Type B pancreatic cell (in vitro differentiated cells): ENCODE measurements around the gene HDLBP. TPM values are rescaled to one million over a fixed set of nuclear protein-coding genes. Genes with fewer than 3 reads are reported as not detected.

Experiments
- DNase-seq: peaks from one replicate; pipeline ENCODE4 v3.0.0; 2021; ENCODE audit warnings: mixed read lengths; ENCODE audit not compliant: unreplicated experiment; ENCODE audit errors: extremely low spot score
- H3K27ac Mint-ChIP-seq: 2 replicates; pipeline ENCODE4 v1.8.0; 2021; ENCODE audit warnings: mild to moderate bottlenecking, mixed read lengths
- H3K27me3 Mint-ChIP-seq: 2 replicates; pipeline ENCODE4 v1.8.0; 2021; ENCODE audit warnings: mixed read lengths
- H3K36me3 Mint-ChIP-seq: 2 replicates; pipeline ENCODE4 v1.8.0; 2021; ENCODE audit warnings: mixed read lengths
- H3K4me1 Mint-ChIP-seq: one replicate; pipeline ENCODE4 v1.8.0; 2021; ENCODE audit warnings: mixed read lengths; ENCODE audit not compliant: unreplicated experiment
- H3K4me3 Mint-ChIP-seq: 2 replicates; pipeline ENCODE4 v1.8.0; 2021; ENCODE audit warnings: mild to moderate bottlenecking, mixed read lengths
- H3K9me3 Mint-ChIP-seq: 2 replicates; pipeline ENCODE4 v1.8.0; 2021; ENCODE audit warnings: mixed read lengths
- CTCF ChIP-seq: fragments of 200-600 bp; sonication (generic); conservative IDR thresholded peaks from 2 replicates; pipeline ENCODE4 v1.5.0; 2021; ENCODE audit warnings: antibody characterized with exemption, mild to moderate bottlenecking
- total RNA-seq: library from RNA; stranded (reverse); gene quantifications from 2 replicates; pipeline ENCODE4 v1.2.1, GENCODE V29; 2021; ENCODE audit warnings: low replicate concordance

The HDLBP gene
- total RNA-seq, 1 donor from 2014 or later = 466 TPM

GRCh38 chr2:241260911-241261310 lies 54.6 kb downstream of the HDLBP start:
- DNase-seq = no peak
- TF ChIP-seq CTCF = no peak
- Mint-ChIP-seq H3K9me3 (no peaks in the 10 kb centered on the region), H3K4me1 (no peaks in the 10 kb centered on the region), H3K36me3 (peaks cover 42% of the 10 kb centered on the region), H3K27ac (no peak overlapping the region), H3K27me3 (no peaks in the 10 kb centered on the region), H3K4me3 (no peak overlapping the region)

DNA sequence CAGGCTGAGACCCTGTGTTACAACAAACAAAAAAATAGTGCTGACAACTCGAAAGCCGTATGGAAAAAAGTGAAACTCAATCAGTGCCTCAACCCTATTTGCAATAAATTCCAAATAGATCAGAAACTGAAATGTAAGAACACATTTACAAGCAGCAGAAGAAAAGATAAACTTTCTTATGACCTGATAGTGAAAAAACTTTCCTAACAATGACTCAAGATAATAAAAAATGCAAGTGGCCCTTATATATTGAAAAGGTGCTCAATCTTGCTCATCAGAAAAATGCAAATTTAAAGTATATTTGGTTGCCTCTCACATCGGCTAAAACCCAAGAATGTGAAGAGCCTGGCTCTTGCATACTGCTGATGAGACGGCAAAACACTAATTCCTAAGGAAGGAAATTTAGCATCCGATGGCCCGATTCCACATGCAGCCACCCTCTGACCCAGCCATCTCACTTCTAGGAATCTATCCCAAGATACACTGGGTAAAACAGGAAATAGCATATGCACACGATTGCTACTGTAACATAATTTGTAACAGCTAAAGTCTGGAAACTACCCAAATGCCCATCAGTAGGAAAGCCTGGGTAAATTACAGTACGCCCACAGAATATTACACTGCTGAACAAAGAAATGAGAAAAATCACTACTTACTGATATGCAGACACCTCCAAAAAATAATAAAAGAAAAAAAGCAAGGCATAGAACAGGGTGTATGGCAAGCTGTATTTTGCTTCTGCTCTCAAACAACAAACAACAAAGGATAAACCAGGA lies 56.8 kb downstream of the HDLBP start:
- H3K36me3 Mint-ChIP-seq = peaks cover 47% of the 10 kb centered on the region
- TF ChIP-seq CTCF = no peak

GRCh38 chr2:241257419-241258032 lies 57.9 kb downstream of the HDLBP start:
- no peak overlapping the region for H3K27ac Mint-ChIP-seq
- no peaks in the 10 kb centered on the region for H3K27me3 Mint-ChIP-seq
- H3K4me3 Mint-ChIP-seq = no peak overlapping the region
- H3K9me3 Mint-ChIP-seq = no peaks in the 10 kb centered on the region
- TF ChIP-seq CTCF = peak; percentile 29
- peaks cover 43% of the 10 kb centered on the region for H3K36me3 Mint-ChIP-seq
- DNase-seq = no peak
- no peaks in the 10 kb centered on the region for H3K4me1 Mint-ChIP-seq

More for the DNA sequence above, 56.8 kb downstream of the HDLBP start:
- DNase-seq = no peak
- no peak overlapping the region for H3K4me3 Mint-ChIP-seq
- no peak overlapping the region for H3K27ac Mint-ChIP-seq
- H3K9me3 Mint-ChIP-seq = no peaks in the 10 kb centered on the region
- no peaks in the 10 kb centered on the region for H3K4me1 Mint-ChIP-seq
- no peaks in the 10 kb centered on the region for H3K27me3 Mint-ChIP-seq

GRCh38 chr2:241256168-241256545 lies 59.3 kb downstream of the HDLBP start:
- no peaks in the 10 kb centered on the region for H3K4me1 Mint-ChIP-seq
- no peak for DNase-seq
- no peaks in the 10 kb centered on the region for H3K27me3 Mint-ChIP-seq
- H3K27ac Mint-ChIP-seq = no peak overlapping the region
- H3K36me3 Mint-ChIP-seq = peaks cover 38% of the 10 kb centered on the region
- no peak overlapping the region for H3K4me3 Mint-ChIP-seq
- no peaks in the 10 kb centered on the region for H3K9me3 Mint-ChIP-seq
- TF ChIP-seq CTCF = no peak

DNA sequence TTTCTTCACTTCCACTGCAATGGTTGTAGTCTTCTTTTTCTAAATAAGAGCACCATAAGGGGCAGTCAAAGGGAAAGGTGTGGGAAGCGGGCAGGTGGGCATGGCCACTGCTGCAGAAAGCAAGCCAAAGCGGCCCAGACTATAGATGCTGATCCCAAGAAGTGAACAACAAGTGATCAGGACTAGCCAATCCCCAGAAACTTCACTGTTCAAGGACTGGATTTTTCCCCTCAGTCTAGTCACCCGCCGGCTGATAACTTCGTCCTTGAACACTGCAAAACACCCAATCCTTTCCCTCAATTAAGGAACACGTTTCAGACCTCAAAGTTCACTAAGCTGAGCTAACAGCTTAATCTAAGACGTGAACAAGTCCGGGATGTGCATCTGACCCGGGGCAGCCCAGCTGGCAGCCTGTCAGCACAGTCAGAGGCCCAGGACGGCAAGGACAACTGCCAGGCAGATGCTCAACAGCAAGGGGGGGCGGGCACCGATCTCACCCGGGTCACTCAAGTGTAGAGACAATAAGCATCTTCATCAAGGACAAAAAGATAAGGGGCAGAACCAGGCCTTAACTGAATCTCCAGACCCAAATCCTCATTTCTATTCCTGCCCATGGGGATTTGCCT lies 59.8 kb downstream of the HDLBP start:
- DNase-seq = no peak
- TF ChIP-seq CTCF = no peak

More for the DNA sequence above, 59.8 kb downstream of the HDLBP start:
- Mint-ChIP-seq H3K27me3 (no peaks in the 10 kb centered on the region), H3K4me1 (no peaks in the 10 kb centered on the region), H3K36me3 (peaks cover 35% of the 10 kb centered on the region), H3K4me3 (no peak overlapping the region), H3K9me3 (no peaks in the 10 kb centered on the region), H3K27ac (no peak overlapping the region)
